Measurements from ENCODE around the gene GATAD2A.

Gene GATAD2A

GRCh38 chr19:19534556-19535265 lies 129.2 kb downstream of the GATAD2A start:
- DNase-seq: no peak

GRCh38 chr19:19535311-19536191 lies 130.1 kb downstream of the GATAD2A start:
- no peak for DNase-seq

GRCh38 chr19:19537075-19538048 lies 131.9 kb downstream of the GATAD2A start:
- DNase-seq: peak in 1 of 2 experiments; percentile 25

- DNase-seq: peak; percentile 21 to 44
Observed at GRCh38 chr19:19538061-19538784, 132.7 kb downstream of the GATAD2A start, which contains the start of gene CILP2. CILP2 (plus strand) TSS chr19:19538265; CDS start chr19:19538350, 85 bp downstream.

DNA sequence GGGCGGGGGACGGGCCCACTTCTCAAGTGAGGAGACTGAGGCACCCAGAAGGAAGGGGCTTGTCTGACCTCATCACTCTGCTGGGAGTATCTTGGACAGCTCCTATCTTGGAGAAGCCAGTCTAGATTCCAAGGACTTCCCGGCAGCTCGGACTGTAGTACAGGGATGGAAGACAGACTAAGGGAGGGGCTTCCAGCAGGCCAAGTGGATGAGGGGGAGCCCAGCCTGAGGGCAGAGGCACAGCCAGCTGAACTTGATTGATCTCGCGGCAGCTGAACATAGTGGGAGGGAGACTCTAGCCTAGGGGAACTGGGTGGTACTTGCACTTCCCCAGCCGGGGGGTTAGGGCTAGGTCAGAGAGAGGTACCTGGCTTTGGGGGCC lies 133.3 kb downstream of the GATAD2A start:
- DNase-seq: no peak

- no peak for DNase-seq
Observed at GRCh38 chr19:19539698-19540063, 134.2 kb downstream of the GATAD2A start.

- DNase-seq: peak; percentile 70 to 76
Observed at GRCh38 chr19:19540064-19540714, 134.7 kb downstream of the GATAD2A start.

GRCh38 chr19:19540715-19541515 lies 135.4 kb downstream of the GATAD2A start:
- DNase-seq: peak; percentile 70 to 74

- peak in 1 of 2 experiments; percentile 33 for DNase-seq
Observed at GRCh38 chr19:19541616-19542015, 136.1 kb downstream of the GATAD2A start.

- DNase-seq: no peak
Observed at GRCh38 chr19:19542507-19542906, 137.0 kb downstream of the GATAD2A start.

DNA sequence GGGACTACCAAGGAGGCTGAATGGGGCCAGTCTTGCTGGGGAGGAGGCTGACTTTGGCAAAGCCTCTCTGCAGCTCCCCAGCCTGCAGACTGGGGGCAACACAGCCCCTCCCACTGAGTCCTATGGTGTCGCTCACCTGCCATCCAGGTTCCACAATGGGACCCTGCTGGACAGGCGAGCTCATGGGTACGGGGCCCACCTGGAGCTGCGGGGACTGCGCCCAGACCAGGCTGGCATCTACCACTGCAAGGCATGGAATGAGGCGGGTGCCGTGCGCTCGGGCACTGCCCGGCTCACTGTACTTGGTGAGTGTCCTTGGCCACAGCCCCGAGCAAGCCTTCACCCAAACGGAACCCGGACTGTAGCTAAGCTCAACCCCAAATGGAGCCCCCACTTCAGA lies 137.6 kb downstream of the GATAD2A start:
- no peak for DNase-seq

DNA sequence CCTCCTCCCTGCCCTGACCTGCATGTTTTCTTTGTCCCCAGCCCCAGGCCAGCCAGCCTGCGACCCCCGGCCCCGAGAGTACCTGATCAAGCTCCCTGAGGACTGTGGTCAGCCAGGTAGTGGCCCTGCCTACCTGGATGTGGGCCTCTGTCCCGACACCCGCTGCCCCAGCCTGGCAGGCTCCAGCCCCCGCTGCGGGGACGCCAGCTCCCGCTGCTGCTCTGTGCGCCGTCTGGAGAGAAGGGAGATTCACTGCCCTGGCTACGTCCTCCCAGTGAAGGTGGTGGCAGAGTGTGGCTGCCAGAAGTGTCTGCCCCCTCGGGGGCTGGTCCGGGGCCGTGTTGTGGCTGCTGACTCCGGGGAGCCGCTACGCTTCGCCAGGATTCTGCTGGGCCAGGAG lies 138.2 kb downstream of the GATAD2A start:
- DNase-seq: no peak

- DNase-seq: no peak
Observed at GRCh38 chr19:19544257-19544953, 138.9 kb downstream of the GATAD2A start.

DNA sequence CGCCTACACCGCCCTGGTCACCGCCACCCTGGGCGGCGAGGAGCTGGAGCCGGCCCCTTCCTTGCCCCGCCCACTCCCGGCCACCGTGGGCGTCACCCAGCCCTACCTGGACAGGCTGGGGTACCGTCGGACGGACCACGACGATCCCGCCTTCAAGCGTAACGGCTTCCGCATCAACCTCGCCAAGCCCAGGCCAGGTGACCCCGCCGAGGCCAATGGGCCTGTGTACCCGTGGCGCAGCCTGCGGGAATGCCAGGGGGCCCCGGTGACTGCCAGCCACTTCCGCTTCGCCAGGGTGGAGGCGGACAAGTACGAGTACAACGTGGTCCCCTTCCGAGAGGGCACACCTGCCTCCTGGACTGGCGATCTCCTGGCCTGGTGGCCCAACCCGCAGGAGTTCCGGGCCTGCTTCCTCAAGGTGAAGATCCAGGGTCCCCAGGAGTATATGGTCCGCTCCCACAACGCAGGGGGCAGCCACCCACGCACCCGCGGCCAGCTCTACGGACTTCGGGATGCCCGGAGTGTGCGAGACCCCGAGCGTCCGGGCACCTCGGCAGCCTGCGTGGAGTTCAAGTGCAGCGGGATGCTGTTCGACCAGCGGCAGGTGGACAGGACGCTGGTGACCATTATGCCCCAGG lies 139.6 kb downstream of the GATAD2A start:
- no peak for DNase-seq

- DNase-seq: no peak
Observed at GRCh38 chr19:19545707-19546106, 140.2 kb downstream of the GATAD2A start.

DNA sequence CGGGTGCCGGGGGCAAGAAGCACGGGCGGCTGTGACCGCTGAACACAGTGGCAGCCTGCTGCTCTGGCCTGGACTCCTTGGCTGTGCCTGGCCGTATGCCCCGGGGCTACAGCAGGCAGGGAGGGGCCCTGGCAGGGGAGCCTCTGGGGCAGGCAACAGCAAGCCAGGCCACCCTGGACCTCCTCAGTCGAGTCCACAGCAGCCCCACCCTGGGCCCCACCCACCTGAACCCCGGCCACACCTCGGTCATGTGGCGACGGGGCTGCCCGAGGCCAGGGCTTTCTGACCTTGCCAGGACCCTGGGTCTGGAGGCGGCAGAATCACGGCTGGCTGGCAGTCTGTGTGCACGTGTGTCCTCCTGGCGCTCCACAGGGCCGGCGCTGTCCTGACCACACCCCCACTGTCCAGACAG lies 141.3 kb downstream of the GATAD2A start:
- DNase-seq: no peak

- DNase-seq: no peak
Observed at GRCh38 chr19:19547674-19548336, 142.3 kb downstream of the GATAD2A start.

- DNase-seq: no peak
Observed at GRCh38 chr19:19548915-19549759, 143.7 kb downstream of the GATAD2A start.
